HAP-1 (cell line): Measurements from ENCODE around the gene GK.
"Not testable (repeated sequence)": the region's sequence is repeated elsewhere in the genome, so short reads cannot be mapped to it uniquely, and the experiment has no call there.

ENCODE experiments used
- DNase-seq, 2 experiments: peaks; one replicate each; pipeline ENCODE4 v3.0.0-alpha.2; 2016 to 2020; ENCODE audit warnings: low spot score in 2 of 2
- H3K27me3 ChIP-seq: fragments of 250-450 bp; sonication (Bioruptor Pico); 2 replicates; pipeline ENCODE4 v1.5.1; 2020; ENCODE audit warnings: low read depth, mild to moderate bottlenecking, moderate library complexity
- H3K36me3 ChIP-seq: fragments of 250-450 bp; sonication (Bioruptor Pico); replicated peaks from 2 replicates; pipeline ENCODE4 v1.5.1; 2020; ENCODE audit warnings: mild to moderate bottlenecking
- H3K4me1 ChIP-seq: fragments of 250-450 bp; sonication (Bioruptor Pico); 2 replicates; pipeline ENCODE4 v1.5.1; 2020; ENCODE audit warnings: mild to moderate bottlenecking
- H3K4me3 ChIP-seq: fragments of 250-450 bp; sonication (Bioruptor Pico); 2 replicates; pipeline ENCODE4 v1.5.1; 2020; ENCODE audit warnings: mild to moderate bottlenecking, moderate library complexity
- H3K9me3 ChIP-seq: fragments of 250-450 bp; sonication (Bioruptor Pico); 2 replicates; pipeline ENCODE4 v1.5.1; 2020; ENCODE audit warnings: mild to moderate bottlenecking, moderate library complexity
- in situ Hi-C: fragments of 300-500 bp; cut with MboI; formaldehyde crosslinking; loops from 3 replicates; pipeline ENCODE4 v1.14.3; 2020; ENCODE audit warnings: low sequenced_read_pairs, inconsistent platforms, mixed read lengths

Gene GK

DNA sequence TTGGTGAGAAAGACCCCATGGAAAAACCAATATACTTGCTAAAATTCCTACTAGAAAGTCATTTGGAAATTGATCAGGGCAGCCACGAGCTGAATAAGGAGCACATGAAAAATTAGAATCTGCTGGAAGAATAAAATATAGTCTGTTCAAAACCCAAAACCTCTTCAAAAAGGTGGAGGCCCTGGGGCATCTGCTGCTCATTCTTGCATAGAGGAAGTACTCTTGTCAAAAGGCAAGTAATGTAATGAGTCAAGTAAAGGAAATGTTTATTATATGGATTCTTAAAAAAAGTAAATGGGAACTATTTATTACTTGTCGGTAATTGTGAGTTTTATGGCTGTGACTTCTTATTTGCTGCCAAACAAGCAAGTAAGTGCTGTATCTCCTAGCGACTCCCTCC lies 109.5 kb downstream of the GK start:
- no peaks in the 10 kb centered on the region for H3K4me1 ChIP-seq
- peaks cover 3% of the 10 kb centered on the region; the same call in 1 of the 2 replicates for H3K27me3 ChIP-seq
- DNase-seq, result no peak
- H3K4me3 ChIP-seq, result no peak overlapping the region
- in situ Hi-C loops, result no loop called here
- H3K36me3 ChIP-seq, result no peaks in the 10 kb centered on the region
- H3K9me3 ChIP-seq, result no peaks in the 10 kb centered on the region

DNA sequence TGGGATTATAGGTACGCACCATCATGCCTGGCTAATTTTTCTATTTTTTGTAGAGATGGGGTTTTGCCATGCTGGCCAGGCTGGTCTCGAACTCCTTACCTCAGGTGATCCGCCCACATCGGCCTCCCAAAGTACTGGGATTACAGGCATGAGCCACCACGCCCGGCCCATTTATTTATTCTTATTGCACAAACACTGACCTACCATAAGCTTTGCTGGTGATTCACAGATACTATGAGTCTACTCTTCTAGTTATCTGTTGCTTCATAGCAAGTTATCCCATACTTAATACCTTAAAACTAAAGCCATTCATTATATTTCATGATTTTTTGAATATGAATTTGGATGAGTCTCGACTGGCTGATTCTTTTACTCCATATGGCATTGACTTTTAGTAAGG lies 120.5 kb downstream of the GK start:
- H3K4me3 ChIP-seq, H3K4me1 ChIP-seq, in situ Hi-C loops, H3K36me3 ChIP-seq, H3K27me3 ChIP-seq, DNase-seq, H3K9me3 ChIP-seq: not testable (repeated sequence)

DNA sequence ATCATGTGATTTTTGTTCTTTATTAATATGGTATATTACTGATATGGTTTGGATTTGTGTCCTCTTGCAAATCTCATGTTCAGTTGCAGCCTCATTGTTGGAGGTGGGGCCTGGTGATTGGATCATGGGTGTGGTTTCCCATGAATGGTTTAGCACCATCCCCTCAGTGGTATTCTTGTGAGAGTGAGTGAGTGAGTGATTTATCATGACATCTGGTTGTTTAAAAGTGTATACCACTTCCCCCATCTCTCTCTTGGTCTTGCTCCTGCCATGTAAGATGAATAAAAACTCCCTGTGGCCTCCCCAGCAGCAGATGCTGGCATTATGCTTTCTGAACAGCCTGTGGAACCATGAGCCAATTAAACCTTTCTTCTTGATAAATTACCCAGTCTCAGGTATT lies 124.4 kb downstream of the GK start:
- Histone ChIP-seq H3K9me3 (no peaks in the 10 kb centered on the region; the same call in 1 of the 2 replicates), H3K36me3 (no peaks in the 10 kb centered on the region), H3K27me3 (no peaks in the 10 kb centered on the region), H3K4me1 (no peaks in the 10 kb centered on the region), H3K4me3 (no peak overlapping the region)
- in situ Hi-C loops, result no loop called here
- no peak for DNase-seq

DNA sequence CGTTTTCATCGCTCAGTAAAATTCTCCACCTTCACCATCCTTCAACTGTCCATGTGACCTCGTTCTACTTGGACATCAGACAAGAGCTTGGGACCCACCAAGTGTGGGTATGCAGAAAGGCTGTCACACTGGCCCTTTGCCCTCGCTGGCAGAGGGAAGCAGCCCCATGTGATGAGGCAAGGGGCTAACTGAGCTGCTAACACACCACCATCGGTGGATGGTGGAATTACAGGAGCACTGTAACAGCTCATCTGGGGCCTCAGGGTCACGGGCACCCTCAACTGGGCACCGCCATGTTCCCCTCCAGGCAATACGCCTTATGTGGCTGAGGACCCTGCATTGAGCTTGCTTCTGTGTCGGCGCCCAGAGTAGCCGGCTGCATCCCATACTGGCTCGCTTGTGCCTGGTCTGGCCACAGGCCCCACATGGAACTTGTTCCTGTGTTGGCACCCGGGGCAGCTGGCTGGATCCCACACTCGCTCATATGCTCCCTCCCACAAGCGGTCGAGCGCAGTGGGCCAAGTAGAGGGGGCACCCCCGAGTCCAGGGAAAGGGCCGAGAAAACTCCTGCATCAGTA lies 126.3 kb downstream of the GK start:
- DNase-seq, result no peak
- H3K36me3 ChIP-seq, result no peaks in the 10 kb centered on the region
- no peak overlapping the region for H3K4me3 ChIP-seq
- no peaks in the 10 kb centered on the region; the same call in 1 of the 2 replicates for H3K9me3 ChIP-seq
- no peaks in the 10 kb centered on the region for H3K4me1 ChIP-seq
- no peaks in the 10 kb centered on the region for H3K27me3 ChIP-seq
- in situ Hi-C loops, result no loop called here
